H1 (cell line): ENCODE results near the gene KAT8. TPM values are rescaled to one million over a fixed set of nuclear protein-coding genes. Genes with fewer than 3 reads are reported as not detected.

ENCODE experiments used
- FOSL1 ChIP-seq: IDR thresholded peaks from 2 replicates; pipeline ENCODE4 v1.6.1; 2011; ENCODE audit warnings: mild to moderate bottlenecking, low read depth, low read length, moderate library complexity; ENCODE audit not compliant: insufficient read depth
- HDAC2 ChIP-seq, 2 experiments: fragments of 300-600 bp in 1 of 2; sonication (generic) in 1 of 2; IDR thresholded peaks; 2 replicates each; pipeline ENCODE4 v1.6.1; 2011 to 2012; ENCODE audit warnings: low read depth in 2 of 2, low read length in 2 of 2, mild to moderate bottlenecking in 2 of 2, moderate library complexity in 2 of 2, borderline replicate concordance in 1 of 2, inconsistent platforms in 1 of 2
- KDM4A ChIP-seq: IDR thresholded peaks from one replicate; pipeline ENCODE4 v1.7.1; 2012; ENCODE audit warnings: low read depth, mild to moderate bottlenecking, moderate library complexity, low read length, inconsistent platforms; ENCODE audit not compliant: severe bottlenecking
- SP1 ChIP-seq: IDR thresholded peaks from 2 replicates; pipeline ENCODE4 v1.6.1; 2011; ENCODE audit warnings: low read depth, low read length
- polyA plus RNA-seq, 7 experiments: library from polyadenylated mRNA; depleted of rRNA in 3 of 7; stranded (reverse) in 5 of 7; unstranded in 2 of 7; fragments of >200 nt in 5 of 7; fragments of 200-250 nt in 2 of 7; gene quantifications; 1 replicate in 5 of 7; 2 replicates in 1 of 7; 4 replicates in 1 of 7; pipeline versions ENCODE4 v1.2.1 to v1.2.3, GENCODE V29; 2011 to 2013; ENCODE audit warnings: missing spikeins in 2 of 7, mixed read lengths in 2 of 7
- total RNA-seq: library from RNA; stranded (reverse); fragmentation: NEBNext Ultra II Directional; extraction: Animal tissue kit (Norgen Biotek cat#: 25700); gene quantifications from 2 replicates; pipeline ENCODE4 v1.2.1, GENCODE V29; 2021
- TF ChIP-seq, protein P1 (sequence below): fragments of 300-600 bp; sonication (generic); IDR thresholded peaks from 2 replicates; pipeline ENCODE4 v1.7.1; 2012; ENCODE audit warnings: low read length, moderate library complexity, mild to moderate bottlenecking, inconsistent platforms; ENCODE audit not compliant: insufficient replicate concordance

Gene KAT8
- total and polyA plus RNA-seq, 2 of the 8 experiments (the other 6 are each of a cell fraction or from before 2014, with no cell fraction given) = 52.6 to 61.6 TPM

GRCh38 chr16:31113121-31114120, 4.0 kb upstream of the KAT8 start (continued):
- TF ChIP-seq, protein P1, sequence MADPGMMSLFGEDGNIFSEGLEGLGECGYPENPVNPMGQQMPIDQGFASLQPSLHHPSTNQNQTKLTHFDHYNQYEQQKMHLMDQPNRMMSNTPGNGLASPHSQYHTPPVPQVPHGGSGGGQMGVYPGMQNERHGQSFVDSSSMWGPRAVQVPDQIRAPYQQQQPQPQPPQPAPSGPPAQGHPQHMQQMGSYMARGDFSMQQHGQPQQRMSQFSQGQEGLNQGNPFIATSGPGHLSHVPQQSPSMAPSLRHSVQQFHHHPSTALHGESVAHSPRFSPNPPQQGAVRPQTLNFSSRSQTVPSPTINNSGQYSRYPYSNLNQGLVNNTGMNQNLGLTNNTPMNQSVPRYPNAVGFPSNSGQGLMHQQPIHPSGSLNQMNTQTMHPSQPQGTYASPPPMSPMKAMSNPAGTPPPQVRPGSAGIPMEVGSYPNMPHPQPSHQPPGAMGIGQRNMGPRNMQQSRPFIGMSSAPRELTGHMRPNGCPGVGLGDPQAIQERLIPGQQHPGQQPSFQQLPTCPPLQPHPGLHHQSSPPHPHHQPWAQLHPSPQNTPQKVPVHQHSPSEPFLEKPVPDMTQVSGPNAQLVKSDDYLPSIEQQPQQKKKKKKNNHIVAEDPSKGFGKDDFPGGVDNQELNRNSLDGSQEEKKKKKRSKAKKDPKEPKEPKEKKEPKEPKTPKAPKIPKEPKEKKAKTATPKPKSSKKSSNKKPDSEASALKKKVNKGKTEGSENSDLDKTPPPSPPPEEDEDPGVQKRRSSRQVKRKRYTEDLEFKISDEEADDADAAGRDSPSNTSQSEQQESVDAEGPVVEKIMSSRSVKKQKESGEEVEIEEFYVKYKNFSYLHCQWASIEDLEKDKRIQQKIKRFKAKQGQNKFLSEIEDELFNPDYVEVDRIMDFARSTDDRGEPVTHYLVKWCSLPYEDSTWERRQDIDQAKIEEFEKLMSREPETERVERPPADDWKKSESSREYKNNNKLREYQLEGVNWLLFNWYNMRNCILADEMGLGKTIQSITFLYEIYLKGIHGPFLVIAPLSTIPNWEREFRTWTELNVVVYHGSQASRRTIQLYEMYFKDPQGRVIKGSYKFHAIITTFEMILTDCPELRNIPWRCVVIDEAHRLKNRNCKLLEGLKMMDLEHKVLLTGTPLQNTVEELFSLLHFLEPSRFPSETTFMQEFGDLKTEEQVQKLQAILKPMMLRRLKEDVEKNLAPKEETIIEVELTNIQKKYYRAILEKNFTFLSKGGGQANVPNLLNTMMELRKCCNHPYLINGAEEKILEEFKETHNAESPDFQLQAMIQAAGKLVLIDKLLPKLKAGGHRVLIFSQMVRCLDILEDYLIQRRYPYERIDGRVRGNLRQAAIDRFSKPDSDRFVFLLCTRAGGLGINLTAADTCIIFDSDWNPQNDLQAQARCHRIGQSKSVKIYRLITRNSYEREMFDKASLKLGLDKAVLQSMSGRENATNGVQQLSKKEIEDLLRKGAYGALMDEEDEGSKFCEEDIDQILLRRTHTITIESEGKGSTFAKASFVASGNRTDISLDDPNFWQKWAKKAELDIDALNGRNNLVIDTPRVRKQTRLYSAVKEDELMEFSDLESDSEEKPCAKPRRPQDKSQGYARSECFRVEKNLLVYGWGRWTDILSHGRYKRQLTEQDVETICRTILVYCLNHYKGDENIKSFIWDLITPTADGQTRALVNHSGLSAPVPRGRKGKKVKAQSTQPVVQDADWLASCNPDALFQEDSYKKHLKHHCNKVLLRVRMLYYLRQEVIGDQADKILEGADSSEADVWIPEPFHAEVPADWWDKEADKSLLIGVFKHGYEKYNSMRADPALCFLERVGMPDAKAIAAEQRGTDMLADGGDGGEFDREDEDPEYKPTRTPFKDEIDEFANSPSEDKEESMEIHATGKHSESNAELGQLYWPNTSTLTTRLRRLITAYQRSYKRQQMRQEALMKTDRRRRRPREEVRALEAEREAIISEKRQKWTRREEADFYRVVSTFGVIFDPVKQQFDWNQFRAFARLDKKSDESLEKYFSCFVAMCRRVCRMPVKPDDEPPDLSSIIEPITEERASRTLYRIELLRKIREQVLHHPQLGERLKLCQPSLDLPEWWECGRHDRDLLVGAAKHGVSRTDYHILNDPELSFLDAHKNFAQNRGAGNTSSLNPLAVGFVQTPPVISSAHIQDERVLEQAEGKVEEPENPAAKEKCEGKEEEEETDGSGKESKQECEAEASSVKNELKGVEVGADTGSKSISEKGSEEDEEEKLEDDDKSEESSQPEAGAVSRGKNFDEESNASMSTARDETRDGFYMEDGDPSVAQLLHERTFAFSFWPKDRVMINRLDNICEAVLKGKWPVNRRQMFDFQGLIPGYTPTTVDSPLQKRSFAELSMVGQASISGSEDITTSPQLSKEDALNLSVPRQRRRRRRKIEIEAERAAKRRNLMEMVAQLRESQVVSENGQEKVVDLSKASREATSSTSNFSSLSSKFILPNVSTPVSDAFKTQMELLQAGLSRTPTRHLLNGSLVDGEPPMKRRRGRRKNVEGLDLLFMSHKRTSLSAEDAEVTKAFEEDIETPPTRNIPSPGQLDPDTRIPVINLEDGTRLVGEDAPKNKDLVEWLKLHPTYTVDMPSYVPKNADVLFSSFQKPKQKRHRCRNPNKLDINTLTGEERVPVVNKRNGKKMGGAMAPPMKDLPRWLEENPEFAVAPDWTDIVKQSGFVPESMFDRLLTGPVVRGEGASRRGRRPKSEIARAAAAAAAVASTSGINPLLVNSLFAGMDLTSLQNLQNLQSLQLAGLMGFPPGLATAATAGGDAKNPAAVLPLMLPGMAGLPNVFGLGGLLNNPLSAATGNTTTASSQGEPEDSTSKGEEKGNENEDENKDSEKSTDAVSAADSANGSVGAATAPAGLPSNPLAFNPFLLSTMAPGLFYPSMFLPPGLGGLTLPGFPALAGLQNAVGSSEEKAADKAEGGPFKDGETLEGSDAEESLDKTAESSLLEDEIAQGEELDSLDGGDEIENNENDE = no peak
- TF ChIP-seq SP1 (no peak), FOSL1 (no peak), KDM4A (no peak), HDAC2 (IDR thresholded peaks at IDR 0.05; ENCODE audit: borderline replicate concordance in 1 of 2, low read depth in 2 of 2, low read length in 2 of 2) (no peak)
